ENCODE results near the gene SNAPC3.

Gene SNAPC3

DNA sequence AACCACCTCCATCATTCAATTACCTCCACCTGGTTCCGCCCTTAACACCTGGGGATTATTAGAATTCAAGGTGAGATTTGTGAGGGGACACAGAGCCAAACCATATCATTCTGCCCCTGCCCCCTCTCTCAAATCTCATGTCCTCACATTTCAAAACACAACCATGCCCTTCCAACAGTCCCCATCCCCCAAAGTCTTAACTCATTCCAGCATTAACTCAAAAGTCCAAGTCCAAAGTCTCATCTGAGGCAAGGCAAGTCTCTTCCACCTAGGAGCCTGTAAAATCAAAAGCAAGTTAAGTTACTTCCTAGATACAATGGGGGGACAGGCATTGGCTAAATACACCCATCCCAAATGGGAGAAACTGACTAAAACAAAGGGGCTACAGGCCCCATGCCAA lies 69.3 kb downstream of the SNAPC3 start:
- no peak for DNase-seq
- no peaks in the 10 kb centered on the region for H3K9me2 ChIP-seq (replicated peaks; ENCODE audit: insufficient read depth, low read length)
- H3K27ac ChIP-seq (ENCODE audit: low read length), result no peak overlapping the region
- H3K27me3 ChIP-seq (replicated peaks; ENCODE audit: insufficient read depth, low read length), result no peaks in the 10 kb centered on the region
- H3F3A ChIP-seq (ENCODE audit: insufficient read depth, low read length), result no peaks in the 10 kb centered on the region
- no peaks in the 10 kb centered on the region for H4K20me1 ChIP-seq (ENCODE audit: insufficient read depth, low read length)
- TF ChIP-seq EZH2 (optimal IDR thresholded peaks at IDR 0.05; ENCODE audit: low read depth, low read length) (no peak), CTCF (IDR thresholded peaks at IDR 0.05; ENCODE audit: low read length) (no peak), EZH2phosphoT487 (IDR thresholded peaks at IDR 0.05; ENCODE audit: low read length) (no peak)
- H3K4me1 ChIP-seq (ENCODE audit: low read length), result no peaks in the 10 kb centered on the region
- H3K36me3 ChIP-seq (replicated peaks; ENCODE audit: insufficient read depth, low read length), result no peaks in the 10 kb centered on the region
- peaks cover 3% of the 10 kb centered on the region; the same call in 1 of the 2 replicates for H3K79me2 ChIP-seq (ENCODE audit: low read length)
- H2AFZ ChIP-seq (ENCODE audit: low read length), result no peak overlapping the region
- no peak overlapping the region for H3K4me2 ChIP-seq (ENCODE audit: low read depth, low read length)
- H3K4me3 ChIP-seq (ENCODE audit: low read length), result no peak overlapping the region
- H3K9me3 ChIP-seq (replicated peaks; ENCODE audit: insufficient read depth, low read length), result no peaks in the 10 kb centered on the region
- no peak overlapping the region for H3K9ac ChIP-seq (ENCODE audit: low read length)

DNA sequence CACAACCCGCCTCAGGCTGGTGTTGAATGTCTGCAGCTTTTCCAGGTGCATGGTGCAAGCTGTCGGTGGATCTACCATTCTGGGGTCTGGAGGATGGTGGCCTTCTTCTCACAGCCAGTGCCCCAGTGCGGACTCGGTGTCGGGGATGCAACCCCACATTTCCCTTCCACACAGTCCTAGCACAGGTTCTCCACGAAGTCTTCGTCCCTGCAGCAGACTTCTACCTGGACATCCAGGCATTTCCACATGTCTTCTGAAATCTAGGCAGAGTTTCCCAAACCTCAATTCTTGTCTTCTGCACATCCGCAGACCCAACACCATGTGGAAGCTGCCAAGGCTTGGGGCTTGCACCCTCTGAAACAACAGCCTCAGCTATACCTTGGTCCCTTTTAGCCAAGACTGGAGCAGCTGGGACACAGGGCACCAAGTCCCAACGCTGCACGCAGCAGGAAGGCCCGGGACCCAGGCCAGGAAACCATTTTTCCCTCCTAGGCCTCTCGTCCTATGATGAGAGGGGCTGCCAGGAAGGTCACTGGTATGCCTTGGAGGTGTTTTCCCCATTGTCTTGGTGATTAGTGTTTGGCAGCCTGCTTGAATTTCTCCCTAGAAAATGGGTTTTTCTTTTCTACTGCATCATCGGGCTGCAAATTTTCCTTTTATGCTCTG lies 69.9 kb downstream of the SNAPC3 start:
- no peak for DNase-seq
- Histone ChIP-seq H3K79me2 (ENCODE audit: low read length) (peaks cover 3% of the 10 kb centered on the region; the same call in 1 of the 2 replicates), H3K4me1 (ENCODE audit: low read length) (no peaks in the 10 kb centered on the region), H3F3A (ENCODE audit: insufficient read depth, low read length) (no peaks in the 10 kb centered on the region), H2AFZ (ENCODE audit: low read length) (no peak overlapping the region), H3K9me3 (replicated peaks; ENCODE audit: insufficient read depth, low read length) (no peaks in the 10 kb centered on the region), H3K9ac (ENCODE audit: low read length) (no peak overlapping the region), H3K36me3 (replicated peaks; ENCODE audit: insufficient read depth, low read length) (no peaks in the 10 kb centered on the region), H3K27ac (ENCODE audit: low read length) (no peak overlapping the region), H4K20me1 (ENCODE audit: insufficient read depth, low read length) (no peaks in the 10 kb centered on the region), H3K4me2 (ENCODE audit: low read depth, low read length) (no peak overlapping the region), H3K9me2 (replicated peaks; ENCODE audit: insufficient read depth, low read length) (no peaks in the 10 kb centered on the region), H3K4me3 (ENCODE audit: low read length) (no peak overlapping the region), H3K27me3 (replicated peaks; ENCODE audit: insufficient read depth, low read length) (no peaks in the 10 kb centered on the region)
- TF ChIP-seq EZH2 (optimal IDR thresholded peaks at IDR 0.05; ENCODE audit: low read depth, low read length) (no peak), CTCF (IDR thresholded peaks at IDR 0.05; ENCODE audit: low read length) (no peak), EZH2phosphoT487 (IDR thresholded peaks at IDR 0.05; ENCODE audit: low read length) (no peak)

DNA sequence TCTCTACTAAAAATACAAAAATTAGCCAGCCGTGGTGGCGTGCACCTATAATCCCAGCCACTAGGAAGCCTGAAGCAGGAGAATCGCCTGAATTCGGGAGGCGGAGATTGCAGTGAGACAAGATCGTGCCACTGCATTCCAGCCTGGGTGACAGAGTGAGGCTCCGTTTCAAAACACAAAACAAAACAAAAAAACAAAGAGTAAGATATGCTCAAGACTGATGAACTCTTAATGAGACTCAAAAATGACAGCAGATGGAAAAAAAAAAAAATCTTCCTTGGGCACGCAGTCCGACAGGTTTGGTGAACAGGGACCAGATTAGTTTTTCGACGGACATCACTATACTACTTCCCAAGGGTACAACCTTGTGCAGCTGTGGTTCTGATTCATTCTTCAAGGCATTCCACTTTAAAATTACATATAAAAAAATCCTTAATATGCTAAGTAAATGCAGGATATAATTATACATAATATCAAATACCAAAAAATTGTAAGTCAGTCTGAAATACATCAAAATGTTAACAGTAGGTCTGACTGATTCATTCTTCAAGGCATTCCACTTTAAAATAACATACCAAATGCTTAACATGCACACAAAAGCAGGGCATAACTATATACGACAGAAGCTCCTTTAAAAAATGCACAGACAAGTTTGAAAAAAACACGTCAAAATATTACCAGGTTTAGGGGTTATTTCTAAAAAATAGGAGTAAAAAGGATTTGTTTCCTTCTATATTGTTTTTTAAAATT lies 75.7 kb downstream of the SNAPC3 start:
- no peaks in the 10 kb centered on the region for H3K27me3 ChIP-seq (replicated peaks; ENCODE audit: insufficient read depth, low read length)
- no peaks in the 10 kb centered on the region for H3K9me2 ChIP-seq (replicated peaks; ENCODE audit: insufficient read depth, low read length)
- TF ChIP-seq EZH2phosphoT487 (IDR thresholded peaks at IDR 0.05; ENCODE audit: low read length) (no peak), EZH2 (optimal IDR thresholded peaks at IDR 0.05; ENCODE audit: low read depth, low read length) (no peak), CTCF (IDR thresholded peaks at IDR 0.05; ENCODE audit: low read length) (no peak)
- no peak overlapping the region for H3K4me2 ChIP-seq (ENCODE audit: low read depth, low read length)
- no peaks in the 10 kb centered on the region for H3K36me3 ChIP-seq (replicated peaks; ENCODE audit: insufficient read depth, low read length)
- no peak for DNase-seq
- no peak overlapping the region for H2AFZ ChIP-seq (ENCODE audit: low read length)
- H3F3A ChIP-seq (ENCODE audit: insufficient read depth, low read length), result no peaks in the 10 kb centered on the region
- H3K4me1 ChIP-seq (ENCODE audit: low read length), result no peaks in the 10 kb centered on the region
- no peak overlapping the region for H3K4me3 ChIP-seq (ENCODE audit: low read length)
- H3K9me3 ChIP-seq (replicated peaks; ENCODE audit: insufficient read depth, low read length), result no peaks in the 10 kb centered on the region
- no peaks in the 10 kb centered on the region for H4K20me1 ChIP-seq (ENCODE audit: insufficient read depth, low read length)
- no peak overlapping the region for H3K27ac ChIP-seq (ENCODE audit: low read length)
- H3K79me2 ChIP-seq (ENCODE audit: low read length), result peaks cover 16% of the 10 kb centered on the region
- H3K9ac ChIP-seq (ENCODE audit: low read length), result no peak overlapping the region
